ENCODE results near the gene PRB2.
"Not testable (repeated sequence)": the region's sequence is repeated elsewhere in the genome, so short reads cannot be mapped to it uniquely, and the experiment has no call there.

PRB2 gene

GRCh38 chr12:11395467-11395866, at the start of gene PRB2:
Gene PRB2, minus strand, starts transcription at chr12:11395567. Its CDS starts 38 bp downstream, at chr12:11395529.
- DNase-seq (ENCODE audit: low spot score): not testable (repeated sequence)

- DNase-seq (ENCODE audit: low spot score): no peak
Measured at GRCh38 chr12:11437966-11438365, 42.6 kb upstream of the PRB2 start.

GRCh38 chr12:11433664-11434063, 38.3 kb upstream of the PRB2 start:
- no peak for DNase-seq (ENCODE audit: low spot score)

DNA sequence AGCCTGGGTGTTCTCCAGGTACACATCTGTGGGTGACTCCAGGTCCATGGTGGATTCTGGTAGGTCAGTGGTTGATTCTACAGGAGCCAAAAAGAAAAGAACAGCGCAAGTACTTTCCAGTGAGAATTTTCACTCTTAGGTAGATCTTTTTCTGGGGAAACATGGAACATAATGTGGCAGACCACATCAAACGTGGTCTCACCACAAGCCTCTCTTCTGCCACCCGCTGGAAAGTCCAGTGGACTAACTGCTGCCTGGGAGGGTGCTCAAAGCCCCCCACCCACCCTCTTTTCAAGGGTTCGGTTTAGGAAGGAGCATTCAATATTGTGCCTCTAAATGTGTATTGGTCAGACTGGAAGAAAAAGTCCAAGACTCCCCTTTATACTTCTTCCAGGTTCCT, 36.1 kb upstream of the PRB2 start:
- no peak for DNase-seq (ENCODE audit: low spot score)

DNA sequence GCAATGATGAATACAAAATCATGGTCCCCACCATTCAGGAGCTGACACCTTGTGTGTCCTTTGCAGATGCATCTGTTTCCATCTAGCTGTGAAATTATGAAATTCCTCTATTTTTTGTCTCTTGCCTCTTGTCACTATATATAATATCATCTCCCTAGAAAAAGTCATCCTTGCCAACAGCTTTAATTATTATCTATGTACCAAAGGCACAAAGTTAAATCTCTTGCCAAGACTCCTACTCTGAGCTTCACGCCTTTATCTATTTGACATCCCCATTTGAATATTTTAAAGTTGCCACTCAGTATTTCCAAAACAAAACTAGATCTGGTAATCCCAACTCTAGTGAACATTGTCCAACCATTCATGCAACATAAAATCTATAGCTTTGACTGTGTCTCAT, 32.0 kb upstream of the PRB2 start:
- no peak for DNase-seq (ENCODE audit: low spot score)

DNA sequence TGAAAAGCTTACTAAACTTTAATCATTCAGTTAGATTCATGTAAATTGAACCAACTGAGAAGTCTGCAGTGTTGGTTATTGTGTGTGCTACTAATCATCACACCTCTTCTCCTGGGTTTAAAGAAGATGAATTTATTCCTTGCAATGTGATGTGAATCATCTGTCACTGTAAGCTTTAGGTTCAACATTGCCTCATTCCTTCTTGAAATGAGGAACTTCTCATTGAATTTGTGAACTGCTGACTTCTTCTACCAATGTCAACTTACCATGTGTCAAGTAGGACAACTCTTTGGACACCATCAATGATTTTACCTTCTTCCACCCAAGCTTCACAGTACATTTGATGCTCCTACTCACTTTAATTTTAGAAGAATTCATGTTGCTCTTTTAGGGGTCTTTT, 17.4 kb upstream of the PRB2 start:
- no peak for DNase-seq (ENCODE audit: low spot score)

- DNase-seq (ENCODE audit: low spot score): no peak
Measured at GRCh38 chr12:11408096-11408495, 12.7 kb upstream of the PRB2 start.

- DNase-seq (ENCODE audit: low spot score): no peak
Measured at GRCh38 chr12:11397366-11397765, 2.0 kb upstream of the PRB2 start.

GRCh38 chr12:11391456-11391855, 3.9 kb downstream of the PRB2 start:
- not testable (repeated sequence) for DNase-seq (ENCODE audit: low spot score)

GRCh38 chr12:11377420-11377819, 17.9 kb downstream of the PRB2 start:
- not testable (repeated sequence) for DNase-seq (ENCODE audit: low spot score)

DNA sequence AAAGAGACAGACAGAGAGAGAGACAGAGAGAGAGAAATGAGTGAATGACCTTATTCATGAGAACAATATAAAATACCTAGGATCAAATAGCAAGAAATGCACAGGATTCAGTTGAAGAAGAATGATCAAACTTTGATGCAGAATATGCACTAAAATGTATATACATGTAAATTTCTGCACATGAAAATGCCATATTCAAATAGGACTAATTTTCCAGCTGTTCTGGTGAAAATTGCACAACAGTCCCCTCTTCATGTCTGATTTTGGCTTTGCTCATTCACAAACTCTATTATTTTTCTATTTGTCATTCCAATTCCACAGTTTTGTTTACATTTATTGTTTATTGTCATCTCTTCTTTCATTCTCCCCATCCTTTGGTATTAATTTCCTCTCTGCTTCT, 34.2 kb downstream of the PRB2 start:
- DNase-seq (ENCODE audit: low spot score): no peak

DNA sequence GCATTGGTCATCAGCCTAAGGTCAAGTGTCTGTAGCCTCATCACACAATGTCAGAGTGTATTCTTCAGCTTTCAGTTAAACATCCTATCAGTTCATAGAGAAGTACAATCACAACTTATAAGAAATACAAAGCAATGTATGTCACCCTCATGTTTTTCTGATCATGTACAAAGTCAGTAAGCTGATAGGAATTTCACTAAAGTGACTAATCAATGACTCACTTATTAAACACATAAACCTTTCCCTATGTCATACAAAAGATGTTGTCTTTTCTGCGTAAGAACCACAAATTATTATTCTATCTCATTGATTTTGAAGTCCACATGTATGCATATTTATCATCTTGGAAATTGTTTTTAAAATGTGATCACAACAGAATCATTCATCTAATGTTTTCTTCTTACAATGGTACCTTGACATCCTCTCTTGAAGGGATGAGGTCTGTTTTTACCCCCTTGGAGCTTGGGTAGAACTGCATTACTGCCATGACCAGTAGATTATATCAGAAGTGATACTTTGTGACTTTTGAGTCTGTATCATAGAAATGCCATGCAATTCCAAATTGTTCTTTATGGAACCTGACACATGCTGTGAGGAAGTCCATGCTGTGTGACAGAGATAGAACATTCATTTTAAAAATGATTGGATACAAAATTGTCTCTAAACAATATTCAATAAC, 35.0 kb downstream of the PRB2 start:
- DNase-seq (ENCODE audit: low spot score): not testable (repeated sequence)

GRCh38 chr12:11351736-11352135, 43.6 kb downstream of the PRB2 start:
- not testable (repeated sequence) for DNase-seq (ENCODE audit: low spot score)

GRCh38 chr12:11348439-11348838, 46.9 kb downstream of the PRB2 start:
- DNase-seq (ENCODE audit: low spot score): no peak

DNA sequence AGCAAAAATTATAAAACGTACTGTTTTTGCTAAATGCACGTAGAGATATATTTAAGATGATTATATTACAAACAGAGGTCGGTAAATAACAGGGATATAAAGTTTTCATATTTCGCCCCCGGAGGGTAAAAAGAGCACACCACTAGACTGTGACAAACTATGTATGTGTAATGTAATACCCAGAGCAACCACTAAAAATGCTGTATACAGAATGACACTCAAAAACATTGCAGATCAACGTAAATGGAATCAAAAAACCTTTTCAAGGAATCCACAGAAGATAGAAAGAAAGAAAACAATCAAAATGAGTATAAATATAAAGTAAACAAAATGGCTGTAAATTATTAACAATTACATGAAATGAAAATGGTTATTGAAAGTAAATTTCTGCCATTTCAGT, 47.6 kb downstream of the PRB2 start:
- DNase-seq (ENCODE audit: low spot score): peak; percentile 3

- DNase-seq (ENCODE audit: low spot score): no peak
Measured at GRCh38 chr12:11344500-11344899, 50.9 kb downstream of the PRB2 start.

All from HuH-7 (cell line).